Measurements from ENCODE around the gene ACSS3. TPM values are rescaled to one million over a fixed set of nuclear protein-coding genes. Genes with fewer than 3 reads are reported as not detected.

Gene ACSS3
- polyA plus RNA-seq, 4 donors, result 18.4 to 22.5 (median 20.2) TPM

- DNase-seq (ENCODE audit: low read depth in 4 of 4, low spot score in 3 of 4), result no peak
Observed at GRCh38 chr12:81284137-81284536, 206.3 kb downstream of the ACSS3 start.

- DNase-seq (ENCODE audit: low read depth in 4 of 4, low spot score in 3 of 4), result no peak
Observed at GRCh38 chr12:81288651-81289050, 210.8 kb downstream of the ACSS3 start.

- no peak for DNase-seq (ENCODE audit: low read depth in 4 of 4, low spot score in 3 of 4)
Observed at GRCh38 chr12:81294325-81295190, 216.7 kb downstream of the ACSS3 start.

GRCh38 chr12:81295251-81295650 lies 217.4 kb downstream of the ACSS3 start:
- DNase-seq (ENCODE audit: low read depth in 4 of 4, low spot score in 3 of 4), result no peak

- no peak for DNase-seq (ENCODE audit: low read depth in 4 of 4, low spot score in 3 of 4)
Observed at GRCh38 chr12:81296556-81297305, 218.9 kb downstream of the ACSS3 start.

GRCh38 chr12:81297601-81298000 lies 219.7 kb downstream of the ACSS3 start:
- DNase-seq (ENCODE audit: low read depth in 4 of 4, low spot score in 3 of 4), result no peak

- DNase-seq (ENCODE audit: low read depth in 4 of 4, low spot score in 3 of 4), result peak in 2 of 4 donors; percentile 5 to 6
Observed at GRCh38 chr12:81300454-81300853, 222.6 kb downstream of the ACSS3 start.

- no peak for DNase-seq (ENCODE audit: low read depth in 4 of 4, low spot score in 3 of 4)
Observed at GRCh38 chr12:81303935-81304334, 226.1 kb downstream of the ACSS3 start.

Other genes with a start within 250 kb of the ACSS3 start
- gene LIN7A, start 140.1 kb upstream of the ACSS3 start, polyA plus RNA-seq (ENCODE audit: insufficient read length in 4 of 4), result 10 to 100 TPM; 19.3 to 26.7 (median 20.7) TPM

Measured in right renal pelvis (tissue), 4 donors.